H1 (cell line): ENCODE data around the gene RBP7. TPM values are rescaled to one million over a fixed set of nuclear protein-coding genes. Genes with fewer than 3 reads are reported as not detected.

Source experiments
- CTCF ChIA-PET: fragments of 300-600 bp; sonication (Branson Sonifier 250); formaldehyde crosslinking; loops from one replicate; lab custom pipeline; 2021; ENCODE audit not compliant: partially characterized antibody; lab: Charles Lee
- POLR2A ChIA-PET: fragments of 300-600 bp; sonication (Branson Sonifier 250); formaldehyde crosslinking; loops from one replicate; lab custom pipeline; 2021; ENCODE audit warnings: inconsistent platforms; ENCODE audit not compliant: partially characterized antibody; lab: Charles Lee
- DNase-seq, 2 experiments: peaks; one replicate each; pipeline versions ENCODE4 v3.0.0 to v3.0.0-alpha.2; 2010 to 2022; ENCODE audit warnings: low spot score in 2 of 2, low read depth in 1 of 2, mixed read lengths in 1 of 2
- FAIRE-seq: peaks from 2 replicates; lab custom pipeline; 2011; peaks lifted over from hg19 to GRCh38; lab: Jason Lieb, UNC
- H2AFZ ChIP-seq: 2 replicates; pipeline ENCODE4 v1.8.1; 2012; ENCODE audit warnings: low read length, inconsistent platforms
- H2AK5ac ChIP-seq: 2 replicates; pipeline ENCODE4 v1.6.1; 2013; ENCODE audit warnings: low read depth, low read length
- H2BK120ac ChIP-seq: replicated peaks from 2 replicates; pipeline ENCODE3; 2013; ENCODE audit warnings: low read depth, low read length, inconsistent platforms
- H2BK12ac ChIP-seq: 2 replicates; pipeline ENCODE4 v1.6.1; 2013; ENCODE audit warnings: low read depth, low read length
- H2BK15ac ChIP-seq: 2 replicates; pipeline ENCODE4 v1.6.1; 2013; ENCODE audit warnings: low read length
- H2BK20ac ChIP-seq: 2 replicates; pipeline ENCODE4 v1.6.1; 2013; ENCODE audit warnings: low read length
- H2BK5ac ChIP-seq: 2 replicates; pipeline ENCODE4 v1.6.1; 2013; ENCODE audit warnings: low read depth, low read length
- H3K14ac ChIP-seq: 2 replicates; pipeline ENCODE4 v1.6.1; 2013; ENCODE audit warnings: inconsistent platforms; ENCODE audit not compliant: insufficient read length
- H3K18ac ChIP-seq: 2 replicates; pipeline ENCODE4 v1.6.1; 2013; ENCODE audit warnings: low read length; ENCODE audit errors: extremely low read depth
- H3K23ac ChIP-seq: 2 replicates; pipeline ENCODE4 v1.6.1; 2013; ENCODE audit warnings: inconsistent platforms; ENCODE audit not compliant: insufficient read length
- H3K23me2 ChIP-seq: 2 replicates; pipeline ENCODE4 v1.6.1; 2013; ENCODE audit warnings: low read depth, low read length
- H3K27ac ChIP-seq: 2 replicates; pipeline ENCODE4 v1.6.1; 2011; ENCODE audit warnings: low read depth, low read length, inconsistent platforms
- H3K27me3 ChIP-seq, 4 experiments: replicated peaks in 1 of 4; 1 replicate in 1 of 4; 2 replicates in 3 of 4; pipeline versions ENCODE4 v1.6.1 to v1.8.1; 2011 to 2013; ENCODE audit warnings: low read length in 3 of 4, mild to moderate bottlenecking in 3 of 4, inconsistent platforms in 2 of 4, mixed read lengths in 2 of 4, moderate library complexity in 1 of 4; ENCODE audit not compliant: control insufficient read depth in 3 of 4, insufficient read depth in 3 of 4; ENCODE audit errors: extremely low read depth in 1 of 4
- H3K36me3 ChIP-seq, 4 experiments: 2 replicates each; pipeline versions ENCODE4 v1.6.1 to v1.8.1; 2011 to 2013; ENCODE audit warnings: mild to moderate bottlenecking in 4 of 4, low read length in 3 of 4, moderate library complexity in 2 of 4, control low read depth in 1 of 4, inconsistent platforms in 1 of 4; ENCODE audit not compliant: insufficient read depth in 4 of 4, control insufficient read depth in 2 of 4
- H3K4ac ChIP-seq: replicated peaks from 2 replicates; pipeline ENCODE3; 2013; ENCODE audit warnings: low read length, low read depth, mixed read lengths, inconsistent platforms; ENCODE audit not compliant: insufficient read length
- H3K4me1 ChIP-seq, 4 experiments: replicated peaks in 1 of 4; 1 replicate in 1 of 4; 2 replicates in 3 of 4; pipeline versions ENCODE4 v1.6.1 to v1.8.1; 2011 to 2013; ENCODE audit warnings: low read length in 3 of 4, inconsistent platforms in 2 of 4, mixed read lengths in 1 of 4; ENCODE audit not compliant: insufficient read depth in 4 of 4, control insufficient read depth in 3 of 4
- H3K4me2 ChIP-seq, 2 experiments: 2 replicates each; pipeline versions ENCODE4 v1.6.1 to v1.8.1; 2011 to 2013; ENCODE audit warnings: low read depth in 2 of 2, low read length in 2 of 2, control low read depth in 1 of 2, inconsistent platforms in 1 of 2, mild to moderate bottlenecking in 1 of 2; ENCODE audit not compliant: insufficient read depth in 1 of 2
- H3K4me3 ChIP-seq, 4 experiments: fragments of 200-600, 300-600 bp in 1 of 4; sonication (generic), shearing (Covaris generic), sonication (Bioruptor Twin) in 1 of 4; 2 replicates each; pipeline versions ENCODE4 v1.5.1 to v1.8.1; 2011 to 2016; ENCODE audit warnings: low read length in 4 of 4, low read depth in 3 of 4, control low read depth in 2 of 4, inconsistent platforms in 2 of 4, mild to moderate bottlenecking in 2 of 4, mixed read lengths in 1 of 4, moderate library complexity in 1 of 4; ENCODE audit not compliant: insufficient read depth in 2 of 4; ENCODE audit errors: extremely low read depth in 1 of 4
- H3K56ac ChIP-seq: replicated peaks from 2 replicates; pipeline ENCODE3; 2013; ENCODE audit warnings: low read depth, mild to moderate bottlenecking, mixed read lengths, low read length, inconsistent platforms; ENCODE audit not compliant: insufficient read length
- H3K79me1 ChIP-seq: 2 replicates; pipeline ENCODE4 v1.6.1; 2013; ENCODE audit warnings: low read depth, low read length, control low read depth
- H3K79me2 ChIP-seq, 2 experiments: 2 replicates each; pipeline versions ENCODE4 v1.6.1 to v1.8.1; 2012 to 2013; ENCODE audit warnings: low read length in 2 of 2, mild to moderate bottlenecking in 2 of 2, inconsistent platforms in 1 of 2; ENCODE audit not compliant: insufficient read depth in 2 of 2, control insufficient read depth in 1 of 2
- H3K9ac ChIP-seq, 4 experiments: replicated peaks in 1 of 4; 1 replicate in 1 of 4; 2 replicates in 3 of 4; pipeline versions ENCODE4 v1.6.1 to v1.8.1; 2011 to 2013; ENCODE audit warnings: low read depth in 3 of 4, low read length in 3 of 4, control low read depth in 2 of 4, mild to moderate bottlenecking in 2 of 4, moderate library complexity in 2 of 4, inconsistent platforms in 1 of 4; ENCODE audit errors: extremely low read depth in 1 of 4
- H3K9me3 ChIP-seq, 2 experiments: 2 replicates each; pipeline versions ENCODE4 v1.6.1 to v1.8.1; 2012 to 2013; ENCODE audit warnings: mild to moderate bottlenecking in 2 of 2, moderate library complexity in 2 of 2, control low read depth in 1 of 2, inconsistent platforms in 1 of 2, low read depth in 1 of 2, low read length in 1 of 2, mixed read lengths in 1 of 2; ENCODE audit not compliant: insufficient read depth in 2 of 2
- H4K20me1 ChIP-seq, 2 experiments: replicated peaks in 1 of 2; 2 replicates each; pipeline versions ENCODE3 to v1.8.1; 2011 to 2013; ENCODE audit warnings: inconsistent platforms in 2 of 2, low read length in 2 of 2, mild to moderate bottlenecking in 1 of 2; ENCODE audit not compliant: insufficient read depth in 2 of 2, control insufficient read depth in 1 of 2
- H4K5ac ChIP-seq: 2 replicates; pipeline ENCODE4 v1.6.1; 2013; ENCODE audit warnings: low read length, low read depth, mixed read lengths, inconsistent platforms; ENCODE audit not compliant: insufficient read length
- H4K8ac ChIP-seq: 2 replicates; pipeline ENCODE4 v1.8.0; 2013; ENCODE audit warnings: mild to moderate bottlenecking, moderate library complexity, low read length, inconsistent platforms; ENCODE audit not compliant: insufficient read depth; ENCODE audit errors: extremely low read depth
- H4K91ac ChIP-seq: replicated peaks from 2 replicates; pipeline ENCODE3; 2013; ENCODE audit warnings: low read length, mixed read lengths, inconsistent platforms; ENCODE audit not compliant: insufficient read length
- BCL11A ChIP-seq, 2 experiments: IDR thresholded peaks; one replicate each; pipeline ENCODE4 v1.6.1; 2011; ENCODE audit warnings: low read depth in 2 of 2, low read length in 2 of 2, mild to moderate bottlenecking in 2 of 2
- NRF1 ChIP-seq: IDR thresholded peaks from 2 replicates; pipeline ENCODE4 v1.6.1; 2011; ENCODE audit warnings: mild to moderate bottlenecking, low read depth, low read length, improper control_type of control experiment
- SIN3A ChIP-seq, 2 experiments: IDR thresholded peaks in 1 of 2; conservative IDR thresholded peaks in 1 of 2; 2 replicates each; pipeline ENCODE4 v1.6.1; 2011 to 2012; ENCODE audit warnings: low read length in 2 of 2, improper control_type of control experiment in 1 of 2, low read depth in 1 of 2, mild to moderate bottlenecking in 1 of 2
- WGBS, 2 experiments: shearing (Covaris generic) in 1 of 2; methylation state at CpG; one replicate each; pipeline versions ENCODE4 v1.1.6 to v1.1.7; 2013 to 2015; ENCODE audit warnings: low lambda C conversion rate in 2 of 2, mixed read lengths in 2 of 2, inconsistent platforms in 1 of 2, low coverage in 1 of 2, missing lambda C conversion rate in 1 of 2; ENCODE audit not compliant: insufficient replicate concordance in 2 of 2, insufficient coverage in 1 of 2, insufficient read length in 1 of 2; ENCODE audit errors: extremely low coverage in 1 of 2, missing lambda C conversion rate in 1 of 2; 5-methylcytosine and 5-hydroxymethylcytosine counted together
- polyA plus RNA-seq, 7 experiments: library from polyadenylated mRNA; depleted of rRNA in 3 of 7; stranded (reverse) in 5 of 7; unstranded in 2 of 7; fragments of >200 nt in 5 of 7; fragments of 200-250 nt in 2 of 7; gene quantifications; 1 replicate in 5 of 7; 2 replicates in 1 of 7; 4 replicates in 1 of 7; pipeline versions ENCODE4 v1.2.1 to v1.2.3, GENCODE V29; 2011 to 2013; ENCODE audit warnings: missing spikeins in 2 of 7, mixed read lengths in 2 of 7
- total RNA-seq: library from RNA; stranded (reverse); fragmentation: NEBNext Ultra II Directional; extraction: Animal tissue kit (Norgen Biotek cat#: 25700); gene quantifications from 2 replicates; pipeline ENCODE4 v1.2.1, GENCODE V29; 2021

The RBP7 gene
- total and polyA plus RNA-seq, 2 of the 8 experiments (the other 6 are each of a cell fraction or from before 2014, with no cell fraction given), result 5.7 to 7.2 TPM

GRCh38 chr1:10054465-10054864 lies 57.4 kb downstream of the RBP7 start:
- CTCF ChIA-PET, result no interaction called here
- H4K20me1 ChIP-seq, result peaks cover 7 to 9% of the 10 kb centered on the region in 2 experiments

More at GRCh38 chr1:10054465-10054864, 57.4 kb downstream of the RBP7 start:
- Histone ChIP-seq H3K79me2 (peaks cover 0 to 82% of the 10 kb centered on the region in 2 experiments; a peak in 3 of 4 replicates), H2AFZ (no peak overlapping the region), H3K56ac (no peak overlapping the region), H3K79me1 (peaks cover 7% of the 10 kb centered on the region), H3K14ac (no peak overlapping the region), H4K91ac (no peak overlapping the region), H3K4me3 (no peak overlapping the region), H3K4ac (no peak overlapping the region), H2BK20ac (no peak overlapping the region), H3K9me3 (no peaks in the 10 kb centered on the region), H3K27ac (no peak overlapping the region), H2BK12ac (no peak overlapping the region), H3K4me2 (no peak overlapping the region), H4K8ac (no peak overlapping the region), H2AK5ac (no peak overlapping the region), H3K36me3 (no peaks in the 10 kb centered on the region; a peak in 1 of 8 replicates), H4K5ac (no peak overlapping the region), H3K23ac (no peak overlapping the region), H3K4me1 (peaks cover 0 to 5% (median under 1%) of the 10 kb centered on the region in 4 experiments; a peak in 2 of 7 replicates), H2BK5ac (no peak overlapping the region), H3K9ac (no peak overlapping the region), H2BK15ac (no peak overlapping the region), H3K23me2 (no peaks in the 10 kb centered on the region), H2BK120ac (no peak overlapping the region), H3K18ac (no peak overlapping the region), H3K27me3 (no peaks in the 10 kb centered on the region)
- TF ChIP-seq BCL11A (IDR thresholded peaks at IDR 0.05; ENCODE audit: low read depth in 2 of 2, low read length in 2 of 2), result no peak
- TF ChIP-seq SIN3A (conservative IDR thresholded peaks at IDR 0.05 in 1 of 2, IDR thresholded peaks at IDR 0.05 in 1 of 2; ENCODE audit: low read depth in 1 of 2, low read length in 2 of 2), result no peak
- TF ChIP-seq NRF1, result no peak
- whole genome bisulfite sequencing, 2 experiments, result 94% methylated on average over 2 of the region's 2 CpGs; no CpG with 5 or more reads in 1 of the 2 experiments
- no peak for DNase-seq
- no peak for FAIRE-seq
- POLR2A ChIA-PET, result no interaction called here
